GM12878 (cell line): ENCODE measurements around the gene ANO1. TPM values are rescaled to one million over a fixed set of nuclear protein-coding genes. Genes with fewer than 3 reads are reported as not detected.

ENCODE experiments used
- ATAC-seq: fragments of 200-7000 bp; cut with Tn5 transposase; 3 replicates; pipeline ENCODE4 v1.9.1; 2020; ENCODE audit warnings: mild to moderate bottlenecking, moderate library complexity
- BruUV-seq: library from RNA; stranded (reverse); fragments of 400-500 nt; replicated peaks from 2 replicates; lab custom pipeline; 2021; lab: Mats Ljungman, UMichigan
- CTCF ChIA-PET: fragments of 300-600 bp; sonication (Branson Sonifier 250); formaldehyde crosslinking; extraction: SDS; loops from one replicate; lab custom pipeline; 2021; ENCODE audit warnings: inconsistent platforms; lab: Yijun Ruan, JAX
- POLR2A ChIA-PET: fragments of 350-600 bp; formaldehyde crosslinking; extraction: SDS; loops from one replicate; lab custom pipeline; 2021; ENCODE audit warnings: inconsistent platforms; lab: Charles Lee
- RAD21 ChIA-PET: fragments of 300-600 bp; sonication (Branson Sonifier 250); formaldehyde crosslinking; loops from one replicate; lab custom pipeline; 2023; ENCODE audit warnings: antibody characterized with exemption; ENCODE audit not compliant: unreplicated experiment; lab: Charles Lee
- SMC1A ChIA-PET: fragments of 300-600 bp; sonication (Branson Sonifier 250); formaldehyde crosslinking; loops from one replicate; lab custom pipeline; 2023; ENCODE audit not compliant: unreplicated experiment, uncharacterized antibody; lab: Charles Lee
- DNase-seq: peaks from one replicate; pipeline ENCODE4 v3.0.0-alpha.2; 2011; ENCODE audit warnings: low read depth, low spot score
- FAIRE-seq: peaks from 3 replicates; lab custom pipeline; 2011; peaks lifted over from hg19 to GRCh38; lab: Jason Lieb, UNC
- H2AFZ ChIP-seq: 2 replicates; pipeline ENCODE4 v1.6.0; 2011; ENCODE audit warnings: low read depth, low read length, control low read depth; ENCODE audit not compliant: control insufficient read depth
- H3K27ac ChIP-seq: 2 replicates; pipeline ENCODE4 v1.5.1; 2011; ENCODE audit warnings: control low read depth; ENCODE audit not compliant: control insufficient read depth, insufficient read depth
- H3K27me3 ChIP-seq, 2 experiments: replicated peaks in 1 of 2; 2 replicates each; pipeline versions ENCODE4 v1.6.0 to v1.6.1; 2011; ENCODE audit warnings: low read length in 1 of 2; ENCODE audit not compliant: control insufficient read depth in 2 of 2, insufficient read depth in 2 of 2
- H3K36me3 ChIP-seq, 2 experiments: 2 replicates each; pipeline ENCODE4 v1.5.1; 2011; ENCODE audit warnings: low read length in 1 of 2; ENCODE audit not compliant: control insufficient read depth in 2 of 2, insufficient read depth in 2 of 2
- H3K4me1 ChIP-seq: 2 replicates; pipeline ENCODE4 v1.6.1; 2011; ENCODE audit warnings: mild to moderate bottlenecking, low read length, moderate library complexity, mixed read lengths; ENCODE audit not compliant: control insufficient read depth, insufficient read depth
- H3K4me2 ChIP-seq: 2 replicates; pipeline ENCODE4 v1.6.0; 2011; ENCODE audit warnings: control low read depth; ENCODE audit not compliant: control insufficient read depth, insufficient read depth
- H3K4me3 ChIP-seq: fragments of 200-600 bp; sonication (generic); 2 replicates; pipeline ENCODE4 v1.5.1; 2016
- H3K79me2 ChIP-seq: 2 replicates; pipeline ENCODE4 v1.6.0; 2011; ENCODE audit warnings: low read length; ENCODE audit not compliant: control insufficient read depth, insufficient read depth
- H3K9ac ChIP-seq: 2 replicates; pipeline ENCODE4 v1.8.0; 2011; ENCODE audit warnings: low read length, control low read depth, mixed read lengths; ENCODE audit not compliant: control insufficient read depth, insufficient read depth
- H3K9me3 ChIP-seq: replicated peaks from 3 replicates; pipeline ENCODE4 v1.5.1; 2011; ENCODE audit warnings: mild to moderate bottlenecking, low read length; ENCODE audit not compliant: control insufficient read depth, insufficient read depth
- H4K20me1 ChIP-seq: 2 replicates; pipeline ENCODE4 v1.6.0; 2011; ENCODE audit not compliant: control insufficient read depth, insufficient read depth
- BCL3 ChIP-seq: IDR thresholded peaks from 2 replicates; pipeline ENCODE4 v1.6.1; 2011; ENCODE audit warnings: borderline replicate concordance, low read depth, mild to moderate bottlenecking, moderate library complexity, low read length; ENCODE audit not compliant: insufficient read depth, poor library complexity, severe bottlenecking
- CREM ChIP-seq: IDR thresholded peaks from 2 replicates; pipeline ENCODE4 v1.6.1; 2014; ENCODE audit warnings: antibody characterized with exemption, low read depth
- ELK1 ChIP-seq: IDR thresholded peaks from 2 replicates; pipeline ENCODE4 v1.6.1; 2012; ENCODE audit warnings: low read depth, low read length, improper control_type of control experiment
- MEF2A ChIP-seq: IDR thresholded peaks from 2 replicates; pipeline ENCODE4 v1.6.1; 2011; ENCODE audit warnings: low read depth, mild to moderate bottlenecking, low read length, moderate library complexity; ENCODE audit not compliant: insufficient read depth
- NFXL1 ChIP-seq: fragments of 450-650 bp; IDR thresholded peaks from 2 replicates; pipeline ENCODE4 v1.6.1; 2017; ENCODE audit warnings: antibody characterized with exemption, mild to moderate bottlenecking, borderline replicate concordance
- RAD51 ChIP-seq: fragments of 450-650 bp; IDR thresholded peaks from 2 replicates; pipeline ENCODE4 v1.6.1; 2016; ENCODE audit warnings: moderate library complexity, mild to moderate bottlenecking, inconsistent platforms
- RB1 ChIP-seq: fragments of 450-650 bp; formaldehyde crosslinking; IDR thresholded peaks from 2 replicates; pipeline ENCODE4 v1.6.1; 2017; ENCODE audit warnings: mild to moderate bottlenecking, borderline replicate concordance
- SKIL ChIP-seq: fragments of 450-650 bp; IDR thresholded peaks from 2 replicates; pipeline ENCODE4 v1.6.1; 2017; ENCODE audit warnings: mild to moderate bottlenecking, low read depth, inconsistent platforms; ENCODE audit not compliant: poor library complexity, severe bottlenecking
- SMAD5 ChIP-seq: IDR thresholded peaks from 2 replicates; pipeline ENCODE4 v1.6.1; 2016; ENCODE audit warnings: antibody characterized with exemption, low read depth
- SREBF2 ChIP-seq: IDR thresholded peaks from 2 replicates; pipeline ENCODE4 v1.6.1; 2012; ENCODE audit warnings: mild to moderate bottlenecking, low read length
- STAT3 ChIP-seq: IDR thresholded peaks from 2 replicates; pipeline ENCODE4 v1.6.1; 2011; ENCODE audit warnings: low read depth, low read length, improper control_type of control experiment
- TBL1XR1 ChIP-seq: IDR thresholded peaks from 2 replicates; pipeline ENCODE4 v1.6.1; 2012; ENCODE audit warnings: low read depth, low read length, improper control_type of control experiment
- YY1 ChIP-seq: IDR thresholded peaks from 2 replicates; pipeline ENCODE4 v1.6.1; 2011; ENCODE audit warnings: low read depth, mild to moderate bottlenecking, low read length
- ZNF207 ChIP-seq: fragments of 450-650 bp; IDR thresholded peaks from 2 replicates; pipeline ENCODE4 v1.6.1; 2014; ENCODE audit warnings: antibody characterized with exemption, mild to moderate bottlenecking, borderline replicate concordance
- WGBS: methylation state at CpG from one replicate; pipeline ENCODE4 v1.1.6; 2016; ENCODE audit warnings: low lambda C conversion rate; ENCODE audit not compliant: insufficient replicate concordance, insufficient coverage; ENCODE audit errors: missing lambda C conversion rate; 5-methylcytosine and 5-hydroxymethylcytosine counted together
- in situ Hi-C: fragments of 300-500 bp; cut with MboI; formaldehyde crosslinking; loops from 9 replicates; pipeline ENCODE4 v1.14.3; 2018; ENCODE audit warnings: mixed read lengths
- intact Hi-C: fragments of 100-400 bp; cut with micrococcal nuclease; formaldehyde crosslinking; loops from one replicate; pipeline ENCODE4 v1.14.2; 2022; ENCODE audit not compliant: unreplicated experiment
- polyA plus RNA-seq, 11 experiments: library from polyadenylated mRNA; depleted of rRNA in 4 of 11; unstranded in 6 of 11; stranded (reverse) in 5 of 11; fragments of >200 nt; fragmentation: Nextera tagmentation in 4 of 11; fragmentation: Illumina TruSeq in 1 of 11; extraction: Ambion mirVana in 4 of 11; extraction: Trizol in 1 of 11; gene quantifications; 1 replicate in 1 of 11; 2 replicates in 10 of 11; pipeline versions ENCODE4 v1.2.1 to v1.2.3, GENCODE V29; 2011 to 2016; ENCODE audit warnings: inconsistent platforms in 2 of 11, missing spikeins in 2 of 11, low read depth in 1 of 11
- total RNA-seq, 4 experiments: library from RNA; depleted of rRNA in 3 of 4; stranded (reverse); fragments of >200 nt in 3 of 4; fragmentation: Illumina TruSeq in 1 of 4; extraction: Trizol in 1 of 4; gene quantifications; 2 replicates each; pipeline versions ENCODE4 v1.2.1 to v1.2.3, GENCODE V29; 2013 to 2021

Gene ANO1
- total and polyA plus RNA-seq, 10 of the 15 experiments (the other 5 are each of a cell fraction or from before 2014, with no cell fraction given): 0.01 to 0.38 (median 0.06) TPM; not detected in 7

GRCh38 chr11:70033711-70034070 is 44.4 kb upstream of the ANO1 start (continued):
- TF ChIP-seq SREBF2 (no peak), RAD51 (no peak), MEF2A (no peak)

GRCh38 chr11:70034740-70035365 is 43.3 kb upstream of the ANO1 start:
- ChIA-PET RAD21 (no interaction called here), POLR2A (no interaction called here), SMC1A (no interaction called here), CTCF (no interaction called here)
- Histone ChIP-seq H3K9me3 (no peaks in the 10 kb centered on the region; the same call in 2 of the 3 replicates), H4K20me1 (no peaks in the 10 kb centered on the region), H3K27me3 (no peaks in the 10 kb centered on the region; a peak in 1 of 4 replicates), H3K36me3 (no peaks in the 10 kb centered on the region), H3K4me1 (no peaks in the 10 kb centered on the region), H3K27ac (no peak overlapping the region), H2AFZ (no peak overlapping the region), H3K4me2 (no peak overlapping the region), H3K9ac (no peak overlapping the region), H3K79me2 (no peaks in the 10 kb centered on the region), H3K4me3 (no peak overlapping the region)
- intact Hi-C loops (no loop called here), in situ Hi-C loops (no loop called here)
- no peak for DNase-seq
- no peak for FAIRE-seq
- BruUV-seq: no TSS peak
- 68% methylated on average over 11 of the region's 11 CpGs for WGBS
- ATAC-seq: no peak
- TF ChIP-seq SMAD5: no peak
- TF ChIP-seq BCL3: no peak
- TF ChIP-seq ELK1: no peak
- no peak for TF ChIP-seq ZNF207
- no peak for TF ChIP-seq NFXL1
- no peak for TF ChIP-seq SKIL
- no peak for TF ChIP-seq CREM
- no peak for TF ChIP-seq YY1
- no peak for TF ChIP-seq SREBF2
- TF ChIP-seq STAT3: no peak
- no peak for TF ChIP-seq MEF2A
- TF ChIP-seq RB1: no peak
- TF ChIP-seq TBL1XR1: no peak
